ENCODE data around the gene RHBDD1. TPM values are rescaled to one million over a fixed set of nuclear protein-coding genes. Genes with fewer than 3 reads are reported as not detected.

Gene RHBDD1
- total RNA-seq, 1 experiment from 2014 or later, result 28.0 TPM

- no TSS peak for BruUV-seq (replicated peaks)
- TF ChIP-seq EZH2 (IDR thresholded peaks at IDR 0.05; ENCODE audit: borderline replicate concordance, low read depth, low read length, poor library complexity, severe bottlenecking), result no peak
- TF ChIP-seq CTCF (conservative IDR thresholded peaks at IDR 0.05; ENCODE audit: low read depth, low read length), result no peak
- no peaks in the 10 kb centered on the region for H3K27me3 ChIP-seq (replicated peaks; ENCODE audit: insufficient read depth, low read depth, low read length, poor library complexity)
- no peak overlapping the region for H3K4me3 ChIP-seq (ENCODE audit: low read depth, low read length, poor library complexity, severe bottlenecking)
- H3K27ac ChIP-seq (ENCODE audit: low read depth, low read length, poor library complexity, severe bottlenecking), result no peak overlapping the region
- no peak for DNase-seq (ENCODE audit: low spot score)
- CTCF ChIA-PET, result no interaction called here
- H3K9me3 ChIP-seq (ENCODE audit: low read depth, low read length, poor library complexity, severe bottlenecking), result no peaks in the 10 kb centered on the region
- no peaks in the 10 kb centered on the region for H3K36me3 ChIP-seq (ENCODE audit: insufficient read depth, low read length, poor library complexity, severe bottlenecking)
- no peaks in the 10 kb centered on the region for H3K4me1 ChIP-seq (ENCODE audit: insufficient read depth, low read length, poor library complexity, severe bottlenecking)
- POLR2A ChIA-PET (ENCODE audit: low non-redundant PET), result no interaction called here
- intact Hi-C loops (cut with micrococcal nuclease; ENCODE audit: unreplicated experiment), result no loop called here
Measured at GRCh38 chr2:227006189-227006897, 170.5 kb downstream of the RHBDD1 start.

GRCh38 chr2:227007148-227007547 lies 171.3 kb downstream of the RHBDD1 start:
- DNase-seq (ENCODE audit: low spot score), result no peak
- TF ChIP-seq CTCF (conservative IDR thresholded peaks at IDR 0.05; ENCODE audit: low read depth, low read length) (no peak), EZH2 (IDR thresholded peaks at IDR 0.05; ENCODE audit: borderline replicate concordance, low read depth, low read length, poor library complexity, severe bottlenecking) (no peak)
- H3K36me3 ChIP-seq (ENCODE audit: insufficient read depth, low read length, poor library complexity, severe bottlenecking), result no peaks in the 10 kb centered on the region
- H3K4me3 ChIP-seq (ENCODE audit: low read depth, low read length, poor library complexity, severe bottlenecking), result no peak overlapping the region
- H3K27ac ChIP-seq (ENCODE audit: low read depth, low read length, poor library complexity, severe bottlenecking), result no peak overlapping the region
- H3K4me1 ChIP-seq (ENCODE audit: insufficient read depth, low read length, poor library complexity, severe bottlenecking), result no peaks in the 10 kb centered on the region
- no peaks in the 10 kb centered on the region for H3K27me3 ChIP-seq (replicated peaks; ENCODE audit: insufficient read depth, low read depth, low read length, poor library complexity)
- ChIA-PET CTCF (no interaction called here), POLR2A (ENCODE audit: low non-redundant PET) (no interaction called here)
- no TSS peak for BruUV-seq (replicated peaks)
- intact Hi-C loops (cut with micrococcal nuclease; ENCODE audit: unreplicated experiment), result no loop called here
- H3K9me3 ChIP-seq (ENCODE audit: low read depth, low read length, poor library complexity, severe bottlenecking), result no peaks in the 10 kb centered on the region

GRCh38 chr2:227007940-227008339 lies 172.1 kb downstream of the RHBDD1 start:
- no TSS peak for BruUV-seq (replicated peaks)
- TF ChIP-seq EZH2 (IDR thresholded peaks at IDR 0.05; ENCODE audit: borderline replicate concordance, low read depth, low read length, poor library complexity, severe bottlenecking), result no peak
- TF ChIP-seq CTCF (conservative IDR thresholded peaks at IDR 0.05; ENCODE audit: low read depth, low read length), result no peak
- Histone ChIP-seq H3K27ac (ENCODE audit: low read depth, low read length, poor library complexity, severe bottlenecking) (no peak overlapping the region), H3K27me3 (replicated peaks; ENCODE audit: insufficient read depth, low read depth, low read length, poor library complexity) (no peaks in the 10 kb centered on the region), H3K36me3 (ENCODE audit: insufficient read depth, low read length, poor library complexity, severe bottlenecking) (no peaks in the 10 kb centered on the region), H3K4me1 (ENCODE audit: insufficient read depth, low read length, poor library complexity, severe bottlenecking) (no peaks in the 10 kb centered on the region), H3K9me3 (ENCODE audit: low read depth, low read length, poor library complexity, severe bottlenecking) (no peaks in the 10 kb centered on the region), H3K4me3 (ENCODE audit: low read depth, low read length, poor library complexity, severe bottlenecking) (no peak overlapping the region)
- intact Hi-C loops (cut with micrococcal nuclease; ENCODE audit: unreplicated experiment), result no loop called here
- POLR2A ChIA-PET (ENCODE audit: low non-redundant PET), result no interaction called here
- no peak for DNase-seq (ENCODE audit: low spot score)
- CTCF ChIA-PET, result no interaction called here

Measured in A673 (cell line).